HG03159 (cell line): ENCODE data around the gene CNTNAP2.

Experiments
- ATAC-seq: cut with Tn5 transposase; IDR thresholded peaks from one replicate; pipeline ENCODE4 v1.9.1; 2021; ENCODE audit warnings: mild to moderate bottlenecking, moderate library complexity; ENCODE audit not compliant: unreplicated experiment

Gene CNTNAP2

GRCh38 chr7:147516391-147516790, 1399.8 kb downstream of the CNTNAP2 start:
- no peak for ATAC-seq

GRCh38 chr7:147519062-147519461, 1402.5 kb downstream of the CNTNAP2 start:
- ATAC-seq, result no peak

- no peak for ATAC-seq
These were observed 1406.5 kb downstream of the CNTNAP2 start for GRCh38 chr7:147523056-147523455.

GRCh38 chr7:147524726-147525250, 1408.2 kb downstream of the CNTNAP2 start:
- ATAC-seq, result no peak

- no peak for ATAC-seq
These were observed 1408.7 kb downstream of the CNTNAP2 start for GRCh38 chr7:147525325-147525724.

GRCh38 chr7:147535701-147536111, 1419.1 kb downstream of the CNTNAP2 start:
- ATAC-seq, result no peak

- ATAC-seq, result no peak
These were observed 1423.1 kb downstream of the CNTNAP2 start for GRCh38 chr7:147539685-147540084.

- no peak for ATAC-seq
These were observed 1424.1 kb downstream of the CNTNAP2 start for GRCh38 chr7:147540743-147541142.

- ATAC-seq, result no peak
These were observed 1424.7 kb downstream of the CNTNAP2 start for GRCh38 chr7:147541261-147541660.

GRCh38 chr7:147547252-147547897, 1430.8 kb downstream of the CNTNAP2 start:
- ATAC-seq, result no peak

- no peak for ATAC-seq
These were observed 1439.7 kb downstream of the CNTNAP2 start for GRCh38 chr7:147556317-147556716.

GRCh38 chr7:147563669-147564068, 1447.1 kb downstream of the CNTNAP2 start:
- ATAC-seq, result no peak

GRCh38 chr7:147564786-147565476, 1448.3 kb downstream of the CNTNAP2 start:
- no peak for ATAC-seq

- ATAC-seq, result no peak
These were observed 1450.4 kb downstream of the CNTNAP2 start for GRCh38 chr7:147567043-147567442.

- no peak for ATAC-seq
These were observed 1452.7 kb downstream of the CNTNAP2 start for GRCh38 chr7:147569116-147569913.

- ATAC-seq, result no peak
These were observed 1453.8 kb downstream of the CNTNAP2 start for GRCh38 chr7:147570390-147570789.

- no peak for ATAC-seq
These were observed 1455.0 kb downstream of the CNTNAP2 start for GRCh38 chr7:147571436-147572185.

GRCh38 chr7:147578196-147578595, 1461.6 kb downstream of the CNTNAP2 start:
- no peak for ATAC-seq

- no peak for ATAC-seq
These were observed 1462.5 kb downstream of the CNTNAP2 start for GRCh38 chr7:147579148-147579547.

- no peak for ATAC-seq
These were observed 1468.2 kb downstream of the CNTNAP2 start for GRCh38 chr7:147584771-147585193.

GRCh38 chr7:147586110-147586509, 1469.5 kb downstream of the CNTNAP2 start:
- ATAC-seq, result no peak
